Stimulated activated CD8-positive, alpha-beta memory T cell treated with anti-CD3 and anti-CD28 coated beads, Interleukin-7, amount 100 ng/mL, for 4 hours (primary cell): Measurements from ENCODE around the gene IRF2.

ENCODE experiments used
- DNase-seq, 2 donors: peaks; one replicate each; pipeline ENCODE4 v3.0.0-alpha.2; 2020; ENCODE audit warnings: low read depth in 2 of 2

Gene IRF2

GRCh38 chr4:184450743-184451535, 23.4 kb downstream of the IRF2 start:
- no peak for DNase-seq

DNA sequence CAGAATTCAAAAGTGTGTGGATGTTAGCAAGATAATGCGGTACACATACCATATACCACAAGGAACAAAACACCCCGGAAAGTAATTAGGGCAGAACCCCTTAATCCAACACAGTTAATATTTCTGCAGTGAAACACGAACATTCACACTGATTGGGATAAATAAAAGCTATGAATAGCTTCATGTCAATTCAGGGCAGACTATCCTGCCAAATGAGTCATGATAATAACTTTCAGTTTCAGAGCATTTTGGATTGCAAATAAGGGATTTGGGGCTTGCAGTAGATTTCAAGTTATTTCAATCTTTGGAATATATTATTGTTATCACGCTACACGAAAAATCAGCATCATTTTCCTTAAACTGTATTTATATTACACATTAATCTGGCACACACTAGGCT, 24.3 kb downstream of the IRF2 start:
- DNase-seq: no peak

DNA sequence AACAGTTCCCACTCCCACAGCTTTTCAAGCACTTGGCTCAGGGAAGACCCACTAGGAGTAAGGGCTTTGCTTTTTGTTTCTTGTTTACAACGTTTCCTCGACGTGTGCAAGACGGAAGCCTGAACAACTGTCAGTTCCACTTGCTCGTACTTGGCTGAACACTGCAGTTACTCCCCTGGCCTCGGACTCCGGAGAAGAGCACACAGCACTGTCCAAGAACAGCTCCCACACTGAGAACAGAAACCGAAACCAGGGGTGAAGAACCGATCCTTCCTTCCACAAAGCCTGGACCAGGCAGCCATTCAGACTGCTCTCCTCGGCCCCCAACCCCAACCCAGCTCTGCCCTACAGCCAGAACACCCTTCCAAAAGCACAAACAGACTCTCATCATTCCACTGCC, 25.5 kb downstream of the IRF2 start:
- DNase-seq: no peak

DNA sequence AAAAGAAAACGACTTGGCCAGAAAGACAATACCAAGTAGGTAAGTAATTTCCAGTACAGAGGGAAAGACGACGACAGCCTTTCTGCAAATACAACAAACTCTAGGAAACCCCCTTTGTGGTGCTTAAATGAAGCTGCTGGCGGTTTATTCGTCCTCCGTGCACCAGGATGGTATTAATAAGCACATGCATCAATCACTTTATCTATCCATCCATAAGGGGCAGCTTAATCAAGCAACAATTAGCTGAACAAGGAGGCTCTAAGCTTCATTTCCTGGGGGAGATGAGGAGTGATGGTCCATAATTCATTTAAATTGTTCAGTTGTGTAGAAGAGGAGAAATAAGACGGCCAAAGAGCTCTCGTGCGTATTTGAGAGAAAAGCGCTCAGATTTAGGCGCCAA, 26.2 kb downstream of the IRF2 start:
- no peak for DNase-seq

GRCh38 chr4:184447664-184448063, 26.7 kb downstream of the IRF2 start:
- DNase-seq: no peak

GRCh38 chr4:184446132-184446658, 28.2 kb downstream of the IRF2 start:
- no peak for DNase-seq

- peak; percentile 11 to 12 for DNase-seq
Observed at GRCh38 chr4:184444953-184445309, 29.4 kb downstream of the IRF2 start.

- no peak for DNase-seq
Observed at GRCh38 chr4:184444215-184444952, 30.0 kb downstream of the IRF2 start.

GRCh38 chr4:184443318-184443717, 31.0 kb downstream of the IRF2 start:
- no peak for DNase-seq

GRCh38 chr4:184442314-184442635, 32.1 kb downstream of the IRF2 start:
- no peak for DNase-seq

DNA sequence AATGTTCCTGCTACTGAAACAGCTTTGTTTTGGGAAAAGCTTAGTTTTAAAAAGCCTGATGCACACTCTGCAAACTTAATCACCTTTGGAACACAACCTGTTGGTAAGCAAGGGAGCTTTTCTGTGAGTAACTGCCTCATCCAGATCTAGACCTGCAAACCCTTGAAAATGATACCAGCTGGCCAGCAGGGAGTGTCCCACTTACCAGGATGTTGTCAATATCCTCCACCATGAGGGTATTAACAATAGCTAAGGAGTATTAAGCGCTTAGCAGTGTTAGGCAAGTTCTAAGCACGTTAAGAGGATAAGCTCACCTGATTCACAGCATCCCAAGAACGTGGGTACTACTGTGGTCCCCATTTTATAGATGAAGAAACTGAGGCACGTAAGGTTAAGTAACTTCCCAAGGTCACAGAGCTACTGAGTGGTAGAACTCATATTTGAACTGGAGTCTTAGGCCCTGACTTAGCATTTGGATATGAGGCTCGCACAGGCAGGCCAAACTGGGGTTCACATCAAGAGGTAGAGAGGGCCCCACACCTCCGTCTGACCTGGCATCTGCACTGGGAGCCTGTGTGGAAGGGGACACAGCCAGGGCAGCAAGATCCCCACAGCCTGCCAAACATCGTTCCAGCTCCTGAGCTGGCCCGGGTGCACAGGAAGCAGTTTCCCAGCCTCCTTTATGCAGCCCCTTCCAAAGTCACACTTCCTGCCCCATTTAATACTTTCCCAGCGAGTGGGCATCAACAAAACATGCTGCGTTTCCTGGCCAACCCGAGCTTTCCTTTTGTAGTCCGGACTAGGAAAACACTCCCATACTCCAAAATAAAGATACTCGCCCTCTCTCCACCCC, 32.7 kb downstream of the IRF2 start:
- no peak for DNase-seq

DNA sequence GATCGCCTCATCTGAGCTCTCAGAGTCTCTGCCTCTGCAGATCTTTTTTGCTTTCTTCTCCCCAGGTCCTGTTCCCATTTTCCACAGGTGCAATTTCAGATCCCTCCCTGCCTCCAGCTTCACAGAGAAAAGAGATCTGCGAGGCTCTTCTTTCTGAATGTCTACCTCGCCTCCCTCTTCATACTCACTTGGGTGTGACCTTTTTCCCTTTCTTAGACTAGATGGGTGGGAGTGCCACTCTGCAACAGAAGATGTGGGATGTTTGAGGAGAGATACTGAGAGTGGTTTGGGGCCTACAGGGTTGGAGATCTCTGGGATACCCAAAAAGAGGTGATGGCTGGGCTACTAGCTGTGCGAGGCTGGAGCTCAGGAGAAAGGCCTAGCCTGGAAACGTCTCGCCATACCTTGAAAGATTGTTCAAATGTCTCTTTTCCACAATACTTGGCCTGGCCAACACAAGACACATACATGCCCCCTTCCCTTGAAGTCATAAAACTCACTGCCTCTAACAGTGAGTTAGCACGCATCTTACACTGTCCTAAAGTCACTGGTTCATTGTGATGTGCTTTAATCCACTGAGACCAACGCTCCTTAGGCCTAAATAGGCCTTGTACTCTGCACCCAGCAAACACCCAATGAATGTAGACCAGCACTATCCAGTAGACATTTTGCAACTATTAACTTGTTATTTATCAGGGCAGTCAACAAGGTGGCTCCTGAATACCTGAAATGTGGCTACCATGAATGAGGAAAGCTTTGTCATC, 33.6 kb downstream of the IRF2 start:
- DNase-seq: no peak

- no peak for DNase-seq
Observed at GRCh38 chr4:184439856-184440594, 34.3 kb downstream of the IRF2 start.

DNA sequence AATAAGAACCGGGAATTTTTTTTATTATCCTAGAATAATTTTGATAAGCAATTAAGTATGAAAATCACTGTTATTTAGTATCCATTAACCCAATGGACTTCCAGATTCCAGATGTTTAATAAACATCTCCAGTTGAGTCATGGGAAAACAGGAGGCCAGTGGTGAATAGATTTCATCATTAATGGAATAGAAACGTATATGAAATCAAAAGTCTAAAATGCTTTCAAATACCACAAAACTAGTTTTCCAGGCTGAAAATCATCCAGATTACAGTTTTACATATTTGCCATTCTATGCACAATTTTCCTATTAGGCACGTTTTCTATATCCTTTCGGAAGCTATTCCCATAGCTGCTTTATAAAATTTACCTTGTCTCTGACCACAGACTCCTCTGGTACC, 35.0 kb downstream of the IRF2 start:
- DNase-seq: no peak

DNA sequence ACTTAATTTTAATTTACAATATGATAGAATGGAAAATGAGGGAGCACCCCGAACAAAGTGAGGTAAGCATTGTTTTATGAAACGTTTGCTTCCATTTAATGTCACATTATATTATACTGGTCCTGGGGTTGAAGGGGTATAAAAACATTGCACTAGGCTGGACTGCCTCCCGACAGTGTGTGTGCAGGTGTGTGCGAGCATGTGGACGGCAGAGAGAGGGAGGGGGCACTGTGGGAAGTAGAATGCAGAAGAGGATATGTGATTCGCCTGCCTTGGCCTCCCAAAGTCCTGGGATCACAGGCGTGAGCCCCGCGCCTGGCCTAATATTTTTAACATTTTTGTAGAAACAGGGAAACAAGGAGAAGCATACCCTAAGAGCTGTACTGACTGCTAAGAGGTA, 36.0 kb downstream of the IRF2 start:
- no peak for DNase-seq

DNA sequence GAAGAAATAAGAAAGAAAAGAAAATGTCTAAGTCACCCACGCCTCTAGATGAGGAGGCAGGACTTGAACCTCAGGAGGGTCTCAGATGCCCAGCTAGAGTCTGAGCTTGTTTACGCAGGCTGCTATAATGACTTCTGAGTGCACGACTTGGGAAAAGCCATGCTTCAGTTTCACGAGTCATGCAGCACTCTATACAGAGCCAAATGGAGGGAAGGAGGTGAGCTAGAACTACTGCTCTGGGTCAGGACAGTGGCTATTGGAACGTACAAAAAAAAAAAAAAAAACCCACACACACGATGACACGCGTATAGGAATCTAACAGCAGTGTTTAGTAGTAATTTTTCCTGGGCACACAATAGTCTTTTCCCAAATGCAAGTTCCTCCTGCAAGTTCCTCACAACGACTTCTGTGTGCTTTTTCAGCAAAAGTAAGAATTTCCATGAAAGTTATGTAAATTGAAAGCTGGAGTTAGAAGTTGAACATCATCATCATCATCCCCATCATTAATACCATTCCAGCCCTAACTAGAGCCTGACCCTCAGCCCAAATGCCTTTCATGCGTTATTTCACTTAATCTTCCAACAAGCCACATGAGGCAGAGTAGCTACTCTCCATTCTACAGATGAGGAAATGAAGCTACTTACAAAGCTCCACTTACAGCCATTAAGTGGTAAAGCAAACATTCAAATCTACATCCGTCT, 36.6 kb downstream of the IRF2 start:
- DNase-seq: no peak

DNA sequence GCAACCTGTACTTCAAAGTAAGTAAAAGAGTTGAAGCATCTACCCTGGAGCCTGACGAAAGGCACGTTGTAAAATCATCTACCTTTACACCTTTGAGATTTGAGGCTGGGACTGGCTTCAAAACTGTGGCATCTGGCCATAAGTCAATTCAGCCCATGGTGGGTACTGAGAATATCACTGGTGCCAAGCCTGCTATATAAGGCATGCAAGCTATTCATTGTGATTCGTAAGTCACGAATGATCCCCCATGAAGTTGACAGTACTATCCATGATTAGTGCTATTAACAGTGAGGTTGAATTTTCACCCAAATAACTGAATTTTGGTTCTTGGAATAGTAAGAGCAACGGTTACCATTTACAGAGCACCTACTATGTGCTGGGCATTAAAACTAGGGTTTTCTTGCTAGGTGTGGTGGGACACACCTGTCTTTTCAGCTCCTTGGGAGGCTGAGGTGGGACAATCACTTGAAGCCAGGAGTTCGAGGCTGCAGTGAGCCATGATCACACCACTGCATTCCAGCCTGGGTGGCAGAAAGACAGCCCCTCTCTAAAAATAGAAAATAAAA, 39.8 kb downstream of the IRF2 start:
- DNase-seq: no peak

DNA sequence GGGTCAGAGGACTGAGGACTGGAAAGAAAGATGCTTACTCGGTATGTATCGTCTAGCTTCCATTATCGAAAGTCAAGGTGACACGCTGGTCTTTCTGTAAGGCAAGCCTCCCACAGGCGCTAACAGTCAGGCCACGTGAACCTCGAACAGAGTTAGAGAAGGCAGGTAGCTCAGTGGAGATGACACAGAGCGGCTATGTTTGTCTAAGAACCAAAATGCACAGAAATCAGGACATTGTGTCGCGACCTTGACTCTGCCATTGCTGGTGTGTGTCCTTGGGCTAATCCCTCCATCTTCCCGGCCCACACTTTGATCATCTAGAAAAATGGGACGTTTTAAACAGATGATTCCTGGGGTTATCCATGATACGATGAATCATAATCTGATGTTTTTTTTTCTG, 40.3 kb downstream of the IRF2 start:
- no peak for DNase-seq

- no peak for DNase-seq
Observed at GRCh38 chr4:184433258-184433892, 41.0 kb downstream of the IRF2 start.
